Measurements from ENCODE around the gene COQ5.

GRCh38 chr12:120495186-120495730 is 33.7 kb downstream of the COQ5 start:
- TF ChIP-seq, protein P1, sequence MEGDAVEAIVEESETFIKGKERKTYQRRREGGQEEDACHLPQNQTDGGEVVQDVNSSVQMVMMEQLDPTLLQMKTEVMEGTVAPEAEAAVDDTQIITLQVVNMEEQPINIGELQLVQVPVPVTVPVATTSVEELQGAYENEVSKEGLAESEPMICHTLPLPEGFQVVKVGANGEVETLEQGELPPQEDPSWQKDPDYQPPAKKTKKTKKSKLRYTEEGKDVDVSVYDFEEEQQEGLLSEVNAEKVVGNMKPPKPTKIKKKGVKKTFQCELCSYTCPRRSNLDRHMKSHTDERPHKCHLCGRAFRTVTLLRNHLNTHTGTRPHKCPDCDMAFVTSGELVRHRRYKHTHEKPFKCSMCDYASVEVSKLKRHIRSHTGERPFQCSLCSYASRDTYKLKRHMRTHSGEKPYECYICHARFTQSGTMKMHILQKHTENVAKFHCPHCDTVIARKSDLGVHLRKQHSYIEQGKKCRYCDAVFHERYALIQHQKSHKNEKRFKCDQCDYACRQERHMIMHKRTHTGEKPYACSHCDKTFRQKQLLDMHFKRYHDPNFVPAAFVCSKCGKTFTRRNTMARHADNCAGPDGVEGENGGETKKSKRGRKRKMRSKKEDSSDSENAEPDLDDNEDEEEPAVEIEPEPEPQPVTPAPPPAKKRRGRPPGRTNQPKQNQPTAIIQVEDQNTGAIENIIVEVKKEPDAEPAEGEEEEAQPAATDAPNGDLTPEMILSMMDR (IDR thresholded peaks at IDR 0.05) = no peak
- no peak for TF ChIP-seq POLR2A (IDR thresholded peaks at IDR 0.05)
